HG02973 (cell line): ENCODE measurements around the gene MDM2.
"Not testable (repeated sequence)": the region's sequence is repeated elsewhere in the genome, so short reads cannot be mapped to it uniquely, and the experiment has no call there.

ENCODE experiments used
- ATAC-seq: cut with Tn5 transposase; IDR thresholded peaks from one replicate; pipeline ENCODE4 v1.9.1; 2021; ENCODE audit warnings: moderate library complexity; ENCODE audit not compliant: unreplicated experiment

Gene MDM2

DNA sequence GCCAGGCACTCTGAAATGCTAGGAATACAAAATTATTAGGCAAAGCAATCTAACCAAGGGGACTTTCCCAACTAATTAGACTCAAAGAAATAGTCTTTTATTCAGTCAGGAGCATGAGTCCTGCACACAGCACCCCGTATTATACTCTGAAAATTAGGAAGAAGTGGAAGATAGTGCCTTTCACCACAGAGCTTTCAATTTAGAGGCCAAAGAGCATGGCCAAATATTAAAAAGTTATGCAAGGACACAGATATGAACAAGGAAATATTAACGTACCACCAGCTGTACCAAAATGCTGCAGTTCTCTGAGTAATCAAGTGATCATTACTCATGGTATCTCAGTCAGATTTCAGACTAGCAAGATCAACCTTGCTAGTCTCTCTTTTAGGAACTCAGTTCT lies 22.6 kb upstream of the MDM2 start:
- ATAC-seq: no peak

DNA sequence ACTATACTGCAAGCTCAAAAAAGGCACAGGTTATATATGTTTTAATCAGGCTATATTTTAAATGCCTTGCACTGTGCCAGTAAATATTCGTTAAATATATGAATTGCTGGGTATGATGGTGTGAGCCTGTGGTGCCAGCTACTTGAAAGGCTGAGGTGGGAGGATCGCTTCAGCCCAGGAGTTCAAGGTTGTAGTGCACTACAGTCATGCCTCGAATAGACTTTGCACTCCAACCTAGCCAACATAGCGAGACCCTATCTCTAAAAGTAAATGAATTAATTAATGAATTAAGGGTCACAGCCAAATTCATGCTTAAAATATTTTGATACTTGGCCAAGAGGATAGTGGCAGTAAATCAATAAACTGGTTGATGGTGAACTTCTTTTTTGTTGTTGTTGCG lies 22.2 kb upstream of the MDM2 start:
- ATAC-seq: no peak

DNA sequence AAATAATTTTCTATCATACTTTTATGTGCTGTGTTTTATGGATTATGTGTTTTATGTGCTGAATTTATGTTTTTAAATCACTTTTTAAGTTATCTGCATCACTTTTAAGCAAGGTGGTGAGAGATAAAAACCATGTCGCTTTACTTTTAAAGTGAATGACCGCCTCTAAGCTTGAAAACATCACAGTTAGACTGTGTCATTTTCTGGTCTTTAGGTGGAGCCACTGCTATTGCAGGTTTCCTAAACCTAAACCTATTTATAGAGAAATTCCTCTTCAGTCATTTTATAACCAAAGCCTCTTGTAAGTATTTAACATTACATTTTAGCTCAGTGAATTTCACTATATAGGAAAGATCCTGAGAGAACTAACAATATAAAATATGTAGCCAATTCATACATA lies 21.0 kb upstream of the MDM2 start:
- no peak for ATAC-seq

DNA sequence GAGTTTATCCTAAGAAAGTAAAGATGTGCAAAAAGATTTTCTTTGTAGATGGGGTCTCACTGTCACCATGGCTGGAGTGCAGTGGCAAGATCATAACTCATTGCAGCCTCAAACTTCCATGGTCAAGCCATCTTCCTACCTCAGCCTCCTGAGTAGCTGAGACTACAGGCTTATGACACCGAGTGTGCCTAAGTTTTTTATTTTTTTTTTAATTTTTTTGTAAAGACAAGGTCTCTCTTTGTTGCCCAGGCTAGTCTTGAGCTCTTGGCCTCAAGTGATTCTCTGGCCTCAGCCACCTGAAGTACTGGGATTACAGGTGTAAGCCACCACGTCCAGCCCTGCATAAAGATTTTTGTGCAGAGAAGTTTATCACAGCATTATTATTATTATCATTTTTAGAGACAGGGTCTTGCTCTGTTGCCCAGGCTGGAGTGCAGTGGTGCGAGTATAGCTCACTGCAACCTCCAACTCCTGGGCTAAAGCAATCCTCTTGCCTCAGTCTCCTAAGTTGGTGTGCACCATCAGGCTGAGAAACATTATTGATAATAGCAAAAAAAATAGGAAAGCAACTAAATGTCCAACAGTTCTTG lies 19.3 kb upstream of the MDM2 start:
- no peak for ATAC-seq

DNA sequence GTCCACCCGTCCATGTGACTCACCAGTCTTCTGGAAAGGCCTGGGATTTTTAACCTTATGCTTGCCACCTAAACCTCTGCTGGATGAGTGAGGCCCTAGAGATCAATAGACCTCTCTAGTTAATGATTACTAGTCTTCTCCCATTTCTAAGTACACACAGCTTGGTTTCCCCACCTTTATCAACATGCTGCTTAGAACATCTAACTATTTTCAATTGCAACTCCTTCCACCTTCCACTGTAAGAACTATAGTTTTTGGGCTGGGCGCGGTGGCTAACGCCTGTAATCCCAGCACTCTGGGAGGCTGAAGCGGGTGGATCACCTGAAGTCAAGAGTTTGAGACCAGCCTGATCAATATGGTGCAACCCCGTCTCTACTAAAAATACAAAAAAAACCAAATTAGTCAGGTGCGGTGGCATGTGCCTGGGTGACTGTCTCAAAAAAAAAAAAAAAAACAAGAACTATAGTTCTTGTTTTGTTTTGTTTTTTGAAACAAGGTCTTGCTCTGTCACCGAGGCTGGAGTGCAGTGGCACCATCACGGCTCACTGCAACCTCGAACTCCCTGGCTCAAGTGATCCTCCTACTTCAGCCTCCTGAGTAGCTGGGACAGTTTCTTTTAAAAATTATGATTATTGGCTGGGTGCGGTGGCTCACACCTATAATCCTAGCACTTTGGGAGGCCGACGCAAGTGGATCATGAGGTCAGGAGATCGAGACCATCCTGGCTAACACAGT lies 18.7 kb upstream of the MDM2 start:
- ATAC-seq: no peak

DNA sequence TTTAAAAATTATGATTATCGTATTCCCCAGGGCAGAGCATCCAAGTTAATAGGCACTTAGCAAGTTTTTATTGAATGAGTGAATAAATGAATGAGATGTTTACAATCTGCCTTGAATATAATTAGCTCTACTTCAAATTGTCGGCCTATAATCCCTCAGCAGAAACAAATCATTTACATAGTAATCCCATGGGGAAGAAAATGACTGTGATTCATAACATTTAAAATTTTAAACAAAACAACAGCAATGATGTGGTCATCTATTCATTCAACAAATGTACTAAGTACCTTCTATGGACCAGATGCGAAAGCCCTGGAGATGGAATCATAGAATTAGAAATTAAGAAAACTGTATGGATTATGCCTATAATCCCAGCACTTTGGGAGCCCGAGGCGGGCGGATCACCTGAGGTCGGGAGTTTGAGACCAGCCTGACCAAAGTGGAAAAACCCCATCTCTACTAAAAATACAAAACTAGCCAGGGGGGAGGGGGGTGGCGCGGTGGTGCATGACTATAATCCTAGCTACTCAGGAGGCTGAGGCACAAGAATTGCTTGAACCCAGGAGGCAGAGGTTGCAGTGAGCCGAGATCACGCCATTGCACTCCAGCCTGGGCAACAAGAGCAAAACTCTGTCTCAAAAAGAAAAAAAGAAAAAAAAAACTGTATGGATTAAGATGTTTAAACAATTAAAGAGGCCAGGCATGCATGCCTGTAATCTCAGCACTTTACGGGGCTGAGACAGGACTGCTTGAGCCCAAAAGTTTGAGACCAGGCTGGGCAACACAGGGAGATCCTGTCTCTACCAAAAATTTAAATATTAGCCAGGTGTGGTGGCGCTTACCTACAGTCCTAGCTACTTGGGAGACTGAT lies 17.7 kb upstream of the MDM2 start:
- no peak for ATAC-seq

DNA sequence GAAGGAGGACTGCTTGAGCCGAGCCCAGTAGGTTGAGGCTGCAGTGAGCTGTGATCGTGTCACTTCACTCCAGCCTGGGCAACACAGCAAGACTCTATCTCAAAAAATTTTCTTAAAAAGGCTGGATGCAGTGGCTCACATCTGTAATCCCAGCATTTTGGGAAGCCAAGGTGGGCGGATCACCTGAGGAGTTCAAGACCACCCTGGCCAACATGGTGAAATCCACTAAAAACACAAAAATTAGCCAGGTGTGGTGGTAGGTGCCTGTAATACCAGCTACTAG lies 17.1 kb upstream of the MDM2 start:
- ATAC-seq: no peak

DNA sequence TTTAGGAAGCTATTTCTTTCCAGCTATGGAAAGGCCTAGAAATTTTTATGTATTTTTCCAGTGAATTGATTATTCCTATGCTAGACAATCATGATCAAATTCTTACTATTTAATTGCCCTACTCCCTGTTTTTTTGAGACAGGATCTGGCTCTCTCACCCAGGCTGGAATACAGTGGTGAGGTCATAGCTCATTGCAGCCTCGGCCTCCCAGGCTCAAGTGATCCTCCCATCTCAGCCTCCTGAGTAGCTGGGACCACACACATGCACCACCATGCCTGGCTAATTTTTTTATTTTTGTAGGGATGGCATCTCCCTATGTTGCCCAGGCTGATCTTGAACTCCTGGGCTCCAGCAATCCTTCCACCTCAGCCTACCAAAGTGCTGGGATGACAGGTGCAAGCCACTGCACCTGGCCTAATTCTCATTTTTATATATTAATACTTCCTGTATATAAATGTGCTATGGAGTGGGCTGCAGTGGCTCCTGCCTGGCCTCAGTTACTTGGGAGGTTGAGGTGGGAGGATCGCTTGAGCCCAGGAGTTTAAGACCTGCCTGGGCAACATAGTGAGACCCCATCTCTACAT lies 16.0 kb upstream of the MDM2 start:
- ATAC-seq: no peak

DNA sequence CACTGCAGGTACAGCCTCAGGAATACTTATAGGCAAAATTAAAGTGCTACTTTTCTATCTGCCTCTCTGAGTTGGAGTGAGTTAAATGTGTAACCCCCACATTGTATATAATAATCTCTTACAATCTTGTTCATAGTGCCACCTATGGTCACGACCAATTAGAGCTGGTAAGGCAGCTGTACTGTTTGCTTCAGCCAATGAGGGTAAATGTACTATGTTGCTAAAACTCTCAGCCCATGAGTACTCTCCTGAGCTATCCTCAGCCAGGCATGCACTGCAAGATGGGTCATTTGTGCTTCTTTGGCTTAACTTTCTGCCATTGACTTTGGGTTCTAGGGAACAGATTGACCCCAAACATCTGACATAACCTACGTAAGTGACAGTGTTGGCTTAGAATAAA lies 15.0 kb upstream of the MDM2 start:
- ATAC-seq: no peak

DNA sequence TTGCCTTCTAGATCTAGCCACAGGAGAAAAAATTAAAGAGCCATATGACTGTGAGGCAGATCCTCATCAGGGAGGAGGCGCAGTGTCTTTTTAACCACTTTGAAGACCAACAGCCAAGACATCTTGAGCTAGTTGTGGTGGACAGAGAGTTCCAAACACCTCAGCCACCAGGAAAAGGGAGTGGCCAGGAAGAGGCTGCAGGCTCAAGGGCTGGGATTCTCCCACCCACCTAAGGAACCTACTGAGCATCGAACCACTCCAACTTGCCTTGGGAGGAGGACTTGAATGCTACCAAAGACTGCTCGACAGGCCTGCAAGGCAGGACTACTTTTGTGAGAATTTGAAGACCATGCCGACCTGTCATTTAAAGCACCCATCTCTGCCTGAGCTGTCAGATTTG lies 14.5 kb upstream of the MDM2 start:
- ATAC-seq: no peak

DNA sequence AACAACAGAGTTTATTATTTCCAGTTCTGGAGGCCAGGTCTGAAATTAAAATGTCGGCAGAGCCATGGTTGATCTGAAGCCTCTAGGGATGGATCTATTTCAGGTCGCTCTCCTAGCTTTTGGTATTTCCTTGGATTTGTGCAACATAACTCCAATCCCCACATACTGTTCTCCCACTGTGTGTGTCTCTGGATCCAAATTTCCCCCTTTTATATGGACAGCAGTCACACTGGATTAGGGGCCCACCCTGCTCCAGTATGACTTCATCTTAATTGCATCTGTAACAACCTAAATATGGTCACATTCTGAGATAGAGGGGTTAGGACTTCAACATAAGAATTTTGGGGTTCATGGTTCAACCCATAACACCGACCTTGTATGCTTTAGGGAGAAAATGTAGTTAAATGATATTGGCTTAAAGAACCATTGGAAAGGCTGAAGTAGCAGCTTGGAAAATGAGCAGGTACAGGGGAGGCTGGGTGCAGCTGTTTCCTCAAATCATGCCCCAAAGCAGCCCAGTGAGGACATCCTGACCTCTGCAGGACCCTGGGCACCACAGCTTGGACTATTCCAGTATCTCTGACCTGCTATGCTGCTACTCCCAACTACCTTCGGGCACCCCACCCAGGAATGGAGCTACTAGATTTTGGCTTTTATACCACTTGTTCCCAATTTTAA lies 13.9 kb upstream of the MDM2 start:
- ATAC-seq: no peak

DNA sequence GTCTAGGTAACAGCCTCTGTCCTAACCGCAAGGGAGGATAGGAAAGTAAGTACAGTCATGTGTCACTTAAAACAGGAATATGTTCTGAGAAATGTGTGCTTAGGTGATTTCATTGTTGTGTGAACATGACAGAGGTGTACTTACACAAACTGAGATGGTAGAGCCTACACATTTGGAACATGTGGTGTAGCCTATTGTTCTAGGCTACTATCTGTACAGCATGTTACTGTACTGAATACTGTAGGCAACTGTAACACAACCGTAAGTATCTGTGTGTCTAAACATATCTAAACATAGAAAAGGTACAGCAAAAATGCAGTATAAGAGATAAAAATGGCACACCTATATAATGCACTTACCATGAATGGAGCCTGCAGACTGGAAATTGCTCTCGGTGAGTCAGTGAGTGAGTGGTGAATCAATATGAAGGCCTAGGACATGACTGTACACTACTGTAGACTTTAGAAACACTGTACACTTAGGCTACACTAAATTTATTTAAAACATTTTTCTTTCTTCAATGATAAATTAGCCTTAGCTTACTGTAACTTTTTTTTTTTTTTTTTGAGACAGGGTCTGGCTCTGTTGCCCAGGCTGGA lies 13.2 kb upstream of the MDM2 start:
- ATAC-seq: no peak

DNA sequence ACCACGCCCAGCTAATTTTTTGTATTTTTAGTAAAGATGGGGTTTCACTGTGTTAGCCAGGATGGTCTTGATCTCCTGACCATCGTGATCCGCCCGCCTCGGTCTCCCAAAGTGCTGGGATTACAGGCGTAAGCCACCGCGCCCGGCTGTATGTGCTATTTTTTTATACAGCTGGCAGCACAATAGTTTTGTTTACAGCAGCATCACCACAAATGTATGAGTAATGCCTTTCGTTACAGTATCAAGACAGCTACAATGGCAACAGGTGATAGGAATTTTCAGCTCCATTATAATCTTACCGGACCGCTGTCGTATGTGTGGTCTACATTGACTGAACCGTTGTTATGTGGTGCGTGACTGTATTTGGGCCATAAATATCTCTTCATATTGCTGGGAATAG lies 11.6 kb upstream of the MDM2 start:
- no peak for ATAC-seq

DNA sequence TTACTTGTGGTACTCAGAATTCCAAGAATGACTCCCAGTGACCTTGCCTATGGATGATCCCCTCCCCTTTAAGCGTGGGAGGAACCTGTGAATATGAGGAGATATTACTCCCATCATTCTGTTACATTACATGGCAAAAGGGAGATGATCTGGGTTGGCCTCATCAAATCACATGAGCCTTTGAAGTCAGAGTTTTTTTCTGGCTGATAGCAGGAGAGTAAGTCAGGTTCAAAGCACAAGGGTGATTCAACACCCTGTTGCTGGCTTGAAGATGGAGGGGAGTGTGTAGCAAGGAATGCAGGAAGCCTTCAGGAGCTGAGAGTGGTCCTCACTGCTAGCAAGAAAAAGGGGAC lies 9.1 kb upstream of the MDM2 start:
- no peak for ATAC-seq

DNA sequence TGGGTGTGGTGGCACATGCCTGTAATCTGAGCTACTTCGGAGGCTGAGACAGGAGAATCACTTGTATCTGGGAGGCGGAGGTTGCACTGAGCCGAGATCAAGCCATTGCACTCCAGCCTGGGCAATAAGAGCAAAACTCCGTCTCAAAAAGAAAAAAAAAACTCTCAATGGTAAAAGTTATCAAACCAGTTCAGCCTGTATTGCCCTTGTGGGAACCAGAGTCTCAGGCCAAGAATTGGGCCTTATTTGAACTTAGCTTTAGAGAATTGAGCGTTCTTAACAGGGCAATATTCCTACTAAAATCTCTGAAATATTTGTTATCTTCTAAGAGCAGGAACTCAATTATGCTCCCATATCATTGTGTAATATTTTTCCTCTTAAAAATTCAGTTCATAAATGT lies 7.7 kb upstream of the MDM2 start:
- ATAC-seq: no peak

DNA sequence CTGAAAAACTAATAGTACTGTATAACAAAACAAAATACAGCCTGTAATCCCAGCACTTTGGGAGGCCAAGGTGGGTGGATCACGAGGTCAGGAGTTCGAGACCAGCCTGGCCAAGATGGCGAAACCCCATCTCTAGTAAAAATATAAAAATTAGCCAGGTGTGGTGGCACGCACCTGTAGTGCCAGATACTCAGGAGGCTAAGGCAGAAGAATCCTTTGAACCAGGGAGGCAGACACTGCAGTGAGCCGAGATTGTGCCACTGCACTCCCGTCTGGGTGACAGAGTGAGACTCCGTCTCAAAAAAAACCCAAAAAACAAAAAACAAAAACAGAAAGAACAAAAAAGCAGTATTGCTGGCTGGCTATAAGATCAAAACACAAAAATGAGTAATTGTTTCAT lies 6.9 kb upstream of the MDM2 start:
- ATAC-seq: not testable (repeated sequence)

DNA sequence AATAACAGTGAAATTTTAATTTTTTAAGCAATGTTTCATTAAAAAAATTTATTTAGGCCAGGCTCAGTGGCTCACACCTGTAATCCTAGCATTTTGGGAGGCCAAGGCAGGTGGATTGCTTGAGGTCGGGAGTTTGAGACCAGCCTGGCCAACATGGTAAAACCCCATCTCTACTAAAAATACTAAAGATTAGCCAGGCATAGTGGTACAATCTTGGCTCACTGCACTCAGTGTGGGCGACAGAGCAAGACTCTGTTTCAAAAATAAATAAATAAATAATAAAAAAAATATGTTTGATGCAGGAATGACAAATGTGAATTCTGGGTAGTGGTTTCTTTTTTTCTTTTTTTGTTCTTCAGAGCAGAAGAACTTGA lies 5.6 kb upstream of the MDM2 start:
- ATAC-seq: not testable (repeated sequence)

DNA sequence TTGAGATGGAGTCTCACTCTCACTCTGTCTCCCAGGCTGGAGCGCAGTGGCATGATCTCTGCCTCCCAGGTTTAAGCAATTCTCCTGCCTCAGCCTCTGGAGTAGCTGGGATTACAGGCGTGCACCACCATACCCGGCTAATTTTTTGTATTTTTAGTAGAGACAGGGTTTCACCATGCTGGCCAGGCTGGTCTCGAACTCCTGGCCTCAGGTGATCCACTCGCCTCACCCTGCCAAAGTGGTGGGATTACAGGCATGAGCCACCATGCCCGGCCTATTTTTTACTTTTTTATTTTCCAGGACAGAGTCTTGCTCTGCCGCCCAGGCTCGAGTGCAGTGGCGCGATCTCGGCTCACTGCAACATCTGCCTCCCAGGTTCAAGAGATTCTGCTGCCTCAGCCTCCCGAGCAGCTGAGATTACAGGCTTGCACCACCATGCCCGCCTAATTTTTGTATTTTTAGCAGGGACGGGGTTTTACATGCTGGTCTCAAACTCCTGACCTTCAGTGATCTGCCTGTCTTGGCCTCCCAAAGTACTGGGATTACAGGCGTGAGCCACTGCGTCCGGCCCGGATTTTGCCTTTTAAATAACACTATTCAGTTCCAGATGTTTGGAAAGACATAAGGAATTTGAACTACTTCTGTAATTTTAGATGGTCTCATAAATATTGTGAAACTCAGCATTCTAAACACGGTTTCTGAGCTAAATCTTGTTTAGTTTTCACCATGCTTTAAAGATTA lies 4.9 kb upstream of the MDM2 start:
- not testable (repeated sequence) for ATAC-seq

DNA sequence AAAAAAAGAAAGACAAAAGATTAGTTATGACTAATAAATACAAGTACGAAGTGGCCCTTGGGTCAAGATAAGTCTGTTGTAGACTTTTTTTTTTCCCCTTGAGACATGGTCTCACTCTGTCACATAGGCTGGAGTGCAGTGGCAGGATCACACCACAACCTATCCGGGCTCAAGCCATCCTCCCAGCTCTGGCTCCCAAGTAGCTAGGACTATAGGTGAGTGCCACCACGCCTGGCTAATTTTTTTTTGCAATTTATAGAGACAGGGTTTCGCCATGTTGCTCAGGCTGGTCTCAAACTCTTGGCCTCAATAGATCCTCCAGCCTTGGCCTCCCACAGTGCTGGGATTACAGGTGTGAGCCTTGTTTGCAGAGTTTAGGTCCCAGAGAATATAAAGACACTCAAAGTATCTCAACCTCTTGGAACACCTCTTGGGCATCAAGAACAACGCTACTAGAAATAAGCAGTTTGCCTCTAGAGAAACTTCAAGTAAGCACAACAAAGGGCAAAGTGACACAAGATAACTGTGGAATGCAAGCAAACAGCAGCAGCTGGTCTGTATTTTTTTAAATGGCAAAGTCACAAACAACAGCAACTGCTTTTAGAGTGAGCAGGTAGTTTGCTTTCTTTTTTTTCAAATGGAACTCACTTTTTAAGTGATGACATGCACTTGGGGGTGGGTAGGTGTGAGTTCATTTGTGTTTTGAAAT lies 3.9 kb upstream of the MDM2 start:
- no peak for ATAC-seq
